H1 (cell line): ENCODE measurements around the gene KPRP. TPM values are rescaled to one million over a fixed set of nuclear protein-coding genes. Genes with fewer than 3 reads are reported as not detected.

Source experiments
- ATF3 ChIP-seq: IDR thresholded peaks from 2 replicates; pipeline ENCODE4 v1.6.1; 2011; ENCODE audit warnings: low read depth, mild to moderate bottlenecking, low read length; ENCODE audit not compliant: insufficient read depth
- CHD1 ChIP-seq: IDR thresholded peaks from 2 replicates; pipeline ENCODE4 v1.6.1; 2012; ENCODE audit warnings: low read depth, low read length, improper control_type of control experiment
- E2F6 ChIP-seq: IDR thresholded peaks from 2 replicates; pipeline ENCODE4 v1.6.1; 2012; ENCODE audit warnings: inconsistent platforms
- JUN ChIP-seq: IDR thresholded peaks from 2 replicates; pipeline ENCODE4 v1.6.1; 2011; ENCODE audit warnings: low read depth, mild to moderate bottlenecking, improper control_type of control experiment, low read length
- NANOG ChIP-seq: IDR thresholded peaks from 2 replicates; pipeline ENCODE4 v1.6.1; 2011; ENCODE audit warnings: low read length, low read depth, mild to moderate bottlenecking, inconsistent platforms; ENCODE audit not compliant: insufficient read depth, poor library complexity, severe bottlenecking
- YY1 ChIP-seq: IDR thresholded peaks from 2 replicates; pipeline ENCODE4 v1.6.1; 2011; ENCODE audit warnings: low read depth, mild to moderate bottlenecking, low read length
- polyA plus RNA-seq, 7 experiments: library from polyadenylated mRNA; depleted of rRNA in 3 of 7; stranded (reverse) in 5 of 7; unstranded in 2 of 7; fragments of >200 nt in 5 of 7; fragments of 200-250 nt in 2 of 7; gene quantifications; 1 replicate in 5 of 7; 2 replicates in 1 of 7; 4 replicates in 1 of 7; pipeline versions ENCODE4 v1.2.1 to v1.2.3, GENCODE V29; 2011 to 2013; ENCODE audit warnings: missing spikeins in 2 of 7, mixed read lengths in 2 of 7
- total RNA-seq: library from RNA; stranded (reverse); fragmentation: NEBNext Ultra II Directional; extraction: Animal tissue kit (Norgen Biotek cat#: 25700); gene quantifications from 2 replicates; pipeline ENCODE4 v1.2.1, GENCODE V29; 2021
- TF ChIP-seq, protein P1 (sequence below): IDR thresholded peaks from 2 replicates; pipeline ENCODE4 v1.6.1; 2012; ENCODE audit warnings: low read length, inconsistent platforms

The KPRP gene
- total and polyA plus RNA-seq, 2 of the 8 experiments (the other 6 are each of a cell fraction or from before 2014, with no cell fraction given) = not detected

- no peak for TF ChIP-seq ATF3
- no peak for TF ChIP-seq CHD1
- TF ChIP-seq YY1 = no peak
- TF ChIP-seq, protein P1, sequence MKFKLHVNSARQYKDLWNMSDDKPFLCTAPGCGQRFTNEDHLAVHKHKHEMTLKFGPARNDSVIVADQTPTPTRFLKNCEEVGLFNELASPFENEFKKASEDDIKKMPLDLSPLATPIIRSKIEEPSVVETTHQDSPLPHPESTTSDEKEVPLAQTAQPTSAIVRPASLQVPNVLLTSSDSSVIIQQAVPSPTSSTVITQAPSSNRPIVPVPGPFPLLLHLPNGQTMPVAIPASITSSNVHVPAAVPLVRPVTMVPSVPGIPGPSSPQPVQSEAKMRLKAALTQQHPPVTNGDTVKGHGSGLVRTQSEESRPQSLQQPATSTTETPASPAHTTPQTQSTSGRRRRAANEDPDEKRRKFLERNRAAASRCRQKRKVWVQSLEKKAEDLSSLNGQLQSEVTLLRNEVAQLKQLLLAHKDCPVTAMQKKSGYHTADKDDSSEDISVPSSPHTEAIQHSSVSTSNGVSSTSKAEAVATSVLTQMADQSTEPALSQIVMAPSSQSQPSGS = no peak
- TF ChIP-seq JUN = no peak
- TF ChIP-seq NANOG = no peak
- TF ChIP-seq E2F6 = no peak
Measured at GRCh38 chr1:152718238-152718637, 39.6 kb upstream of the KPRP start (continued).
